ENCODE data around the gene TSSK3.
A peak's percentile ranks its signal among the peaks of the same experiment; 100 is the strongest.

Gene TSSK3

DNA sequence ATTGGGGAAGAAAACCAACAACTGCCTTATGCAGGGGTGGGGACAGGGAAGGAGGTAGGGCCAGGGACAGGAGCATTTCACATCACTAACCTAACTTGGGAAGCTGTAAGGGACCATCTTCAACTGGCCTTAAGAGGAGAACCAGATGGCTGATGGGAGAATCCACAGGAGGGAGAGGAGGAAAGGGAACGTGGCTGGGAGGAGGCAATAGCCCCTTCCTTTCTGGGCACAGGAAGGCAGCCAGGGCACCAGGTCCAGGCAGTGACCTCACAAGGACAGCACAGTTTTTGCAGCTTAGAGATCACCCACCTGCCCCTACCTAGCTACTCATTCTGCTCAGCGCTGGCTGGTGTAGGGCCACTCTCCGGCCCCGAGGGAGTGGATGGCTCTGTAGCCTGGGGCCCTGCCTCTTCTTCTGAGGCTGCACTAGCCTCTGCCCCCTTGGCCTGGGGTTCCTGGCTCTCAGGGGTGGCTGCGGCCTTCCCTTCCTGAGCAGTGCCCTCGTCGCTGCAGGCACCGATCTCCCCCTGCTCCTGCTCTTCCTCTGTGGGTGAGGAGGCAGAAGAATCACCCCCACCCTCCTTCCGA lies 28.0 kb upstream of the TSSK3 start:
- TF ChIP-seq, protein P1, sequence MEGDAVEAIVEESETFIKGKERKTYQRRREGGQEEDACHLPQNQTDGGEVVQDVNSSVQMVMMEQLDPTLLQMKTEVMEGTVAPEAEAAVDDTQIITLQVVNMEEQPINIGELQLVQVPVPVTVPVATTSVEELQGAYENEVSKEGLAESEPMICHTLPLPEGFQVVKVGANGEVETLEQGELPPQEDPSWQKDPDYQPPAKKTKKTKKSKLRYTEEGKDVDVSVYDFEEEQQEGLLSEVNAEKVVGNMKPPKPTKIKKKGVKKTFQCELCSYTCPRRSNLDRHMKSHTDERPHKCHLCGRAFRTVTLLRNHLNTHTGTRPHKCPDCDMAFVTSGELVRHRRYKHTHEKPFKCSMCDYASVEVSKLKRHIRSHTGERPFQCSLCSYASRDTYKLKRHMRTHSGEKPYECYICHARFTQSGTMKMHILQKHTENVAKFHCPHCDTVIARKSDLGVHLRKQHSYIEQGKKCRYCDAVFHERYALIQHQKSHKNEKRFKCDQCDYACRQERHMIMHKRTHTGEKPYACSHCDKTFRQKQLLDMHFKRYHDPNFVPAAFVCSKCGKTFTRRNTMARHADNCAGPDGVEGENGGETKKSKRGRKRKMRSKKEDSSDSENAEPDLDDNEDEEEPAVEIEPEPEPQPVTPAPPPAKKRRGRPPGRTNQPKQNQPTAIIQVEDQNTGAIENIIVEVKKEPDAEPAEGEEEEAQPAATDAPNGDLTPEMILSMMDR (IDR thresholded peaks at IDR 0.05; ENCODE audit: insufficient read depth, low read length, missing control alignments) = no peak
- ChIA-PET CTCF (interaction anchor here (0.6 to 1.5 kb wide), 4 partner anchors 11 to 60 kb away, joined by 3 read pairs; partner anchors contain the start of gene BSDC1), POLR2A (interaction anchor here (0.8 kb wide), 1 partner anchor 98 kb away, joined by 3 read pairs; no protein-coding TSS in a partner anchor)
- H3K4me3 ChIP-seq (ENCODE audit: low read depth, low read length) = peak overlapping the region; percentile 77
- DNase-seq (ENCODE audit: low read depth, low spot score) = no peak

DNA sequence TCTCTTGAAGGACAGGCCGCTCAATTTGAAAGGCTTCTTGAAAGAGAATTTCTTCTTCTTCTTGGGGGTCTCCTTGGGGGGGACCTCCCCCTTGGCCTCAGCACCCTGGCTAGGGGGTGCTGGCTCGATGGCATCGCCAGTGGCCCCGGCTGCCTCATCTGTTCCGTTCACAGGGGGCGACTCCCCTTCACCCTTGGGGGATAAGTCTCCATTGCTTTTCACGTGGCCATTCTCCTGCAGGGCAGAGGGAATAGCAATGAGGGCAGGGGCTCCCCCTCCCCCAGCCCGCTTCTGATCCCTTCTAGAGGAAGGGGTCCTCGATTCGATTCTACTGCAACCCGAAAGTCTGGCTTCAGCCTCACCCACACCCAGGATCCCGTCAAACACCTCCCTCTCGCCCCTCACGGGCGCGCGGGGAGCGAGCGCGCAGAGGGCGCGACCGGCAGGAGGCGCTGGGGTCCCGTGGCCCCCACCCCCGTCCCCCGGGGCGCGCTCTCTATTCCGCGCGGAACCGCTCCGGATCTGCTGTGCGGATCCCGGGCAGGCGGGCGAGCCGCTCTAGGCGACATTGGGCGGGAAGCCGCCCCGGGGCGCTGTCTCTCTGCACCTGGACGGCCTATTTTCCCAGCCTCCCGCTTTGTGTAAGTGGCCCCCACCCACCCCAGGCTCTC lies 27.3 kb upstream of the TSSK3 start:
- no peak for DNase-seq (ENCODE audit: low read depth, low spot score)
- ChIA-PET POLR2A (interaction anchor here (0.6 to 2.4 kb wide), 15 partner anchors 11 to 119 kb away, joined by 3 to 38 read pairs (median 8); partner anchors contain the start of genes FAM229A, HDAC1 and TSSK3), CTCF (interaction anchor here (0.6 to 2.8 kb wide), 3 partner anchors 113 to 152 kb away, joined by 3 to 15 read pairs (median 4); partner anchors contain the start of genes EIF3I and TMEM234)
- H3K4me3 ChIP-seq (ENCODE audit: low read depth, low read length) = peak overlapping the region; percentile 77
- TF ChIP-seq, protein P1 (IDR thresholded peaks at IDR 0.05; ENCODE audit: insufficient read depth, low read length, missing control alignments) = peak; percentile 78

DNA sequence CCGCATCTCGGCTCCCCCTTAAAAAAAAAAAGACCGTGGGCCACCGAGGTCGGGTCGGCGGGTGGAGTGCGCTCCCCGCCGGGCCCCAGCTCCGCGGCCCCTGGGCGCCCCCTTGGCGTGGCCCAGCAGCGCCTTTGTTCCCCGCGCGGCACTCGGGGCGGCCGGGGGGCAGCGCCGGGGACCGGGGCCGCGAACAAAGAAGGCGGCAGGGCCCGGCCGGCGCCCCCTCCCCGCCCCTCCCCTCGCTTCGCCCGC lies 26.9 kb upstream of the TSSK3 start:
- no peak for DNase-seq (ENCODE audit: low read depth, low spot score)
- CTCF ChIA-PET = interaction anchor here (0.6 to 2.8 kb wide), 5 partner anchors 11 to 153 kb away, joined by 3 to 15 read pairs (median 4); partner anchors contain the start of genes EIF3I and TMEM234
- peak overlapping the region; percentile 77 for H3K4me3 ChIP-seq (ENCODE audit: low read depth, low read length)
- POLR2A ChIA-PET = interaction anchor here (0.6 to 2.4 kb wide), 30 partner anchors 8 to 263 kb away, joined by 3 to 38 read pairs (median 5); partner anchors contain the start of genes BSDC1, CCDC28B, FAM229A and HDAC1
- TF ChIP-seq, protein P1 (IDR thresholded peaks at IDR 0.05; ENCODE audit: insufficient read depth, low read length, missing control alignments) = no peak

DNA sequence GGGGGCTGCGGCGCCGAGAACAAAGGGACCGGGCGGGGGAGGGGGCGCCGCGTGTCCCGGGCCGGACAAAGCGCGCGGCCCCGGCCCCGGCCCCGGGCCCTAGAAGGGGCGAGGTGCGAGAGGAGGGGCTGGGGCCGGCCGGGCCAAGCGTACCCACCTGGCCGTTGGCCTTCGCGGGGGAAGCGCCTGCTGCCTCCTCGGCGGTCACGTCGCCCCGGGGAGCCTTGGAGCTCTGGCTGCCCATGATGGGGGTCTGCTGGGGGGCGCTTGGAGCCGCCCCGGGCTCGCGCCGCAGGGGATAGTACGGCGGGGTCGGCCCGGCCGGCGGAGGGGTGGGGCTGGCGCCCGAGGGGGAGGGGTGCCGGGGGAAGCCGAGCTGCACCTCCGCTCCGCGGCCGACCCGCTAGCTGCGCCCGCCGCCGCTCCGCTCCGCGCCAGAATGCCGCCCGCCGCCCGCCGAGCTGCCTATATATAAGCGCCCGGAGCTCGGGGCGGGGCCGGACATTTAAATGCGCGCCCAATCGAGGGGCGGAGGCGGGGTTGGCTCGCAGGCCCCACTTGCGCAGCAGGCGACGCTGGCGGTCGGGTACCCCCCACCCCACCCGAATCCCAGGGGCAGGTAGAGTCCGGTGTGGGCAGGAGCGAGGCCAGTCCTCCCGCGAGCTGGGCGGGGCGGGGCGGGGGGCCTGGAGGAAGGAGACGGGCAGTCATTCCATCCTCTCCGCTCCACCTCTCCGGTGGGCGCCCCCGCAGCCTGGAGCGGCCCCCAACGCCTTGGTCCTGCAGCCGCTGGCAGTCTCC lies 26.3 kb upstream of the TSSK3 start, which contains the start of gene MARCKSL1:
Gene MARCKSL1 (minus strand): TSS at position 444 of the 801 bp plus-strand sequence. CDS start 200 bp downstream, at position 244.
- ChIA-PET POLR2A (interaction anchor here (0.5 to 2.4 kb wide), 35 partner anchors 8 to 263 kb away, joined by 3 to 38 read pairs (median 5); partner anchors contain the start of genes BSDC1, CCDC28B, FAM167B and FAM229A), CTCF (interaction anchor here (0.6 to 2.8 kb wide), 9 partner anchors 9 to 153 kb away, joined by 3 to 15 read pairs (median 4); partner anchors contain the start of genes EIF3I and TMEM234)
- no peak for DNase-seq (ENCODE audit: low read depth, low spot score)

DNA sequence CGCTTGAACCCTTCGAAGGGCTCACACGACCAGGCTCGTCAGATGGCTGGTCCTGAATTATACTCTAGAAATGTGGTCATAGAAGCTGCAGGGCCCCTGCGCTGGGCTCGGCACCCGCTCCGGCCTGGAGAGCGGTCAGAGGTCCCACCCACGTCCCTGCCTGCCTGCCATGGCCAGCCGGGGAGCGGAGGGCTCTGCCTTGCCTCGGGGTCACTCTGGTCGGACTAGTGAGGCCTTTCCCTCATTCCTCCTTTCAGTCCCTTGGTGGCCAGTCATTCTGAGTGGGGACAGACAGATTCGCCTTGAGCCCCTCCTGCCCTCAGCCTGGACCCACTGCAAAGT lies 25.8 kb upstream of the TSSK3 start:
- POLR2A ChIA-PET = interaction anchor here (0.5 to 2.4 kb wide), 32 partner anchors 9 to 264 kb away, joined by 3 to 38 read pairs (median 5); partner anchors contain the start of genes BSDC1, CCDC28B, FAM167B and FAM229A

More for the DNA sequence above, 26.3 kb upstream of the TSSK3 start, which contains the start of gene MARCKSL1:
- TF ChIP-seq, protein P1 (IDR thresholded peaks at IDR 0.05; ENCODE audit: insufficient read depth, low read length, missing control alignments) = no peak
- H3K4me3 ChIP-seq (ENCODE audit: low read depth, low read length) = peak within 1 kb of the TSS; percentile 77

More for the DNA sequence above, 25.8 kb upstream of the TSSK3 start:
- peak overlapping the region; percentile 77 for H3K4me3 ChIP-seq (ENCODE audit: low read depth, low read length)
- TF ChIP-seq, protein P1 (IDR thresholded peaks at IDR 0.05; ENCODE audit: insufficient read depth, low read length, missing control alignments) = no peak
- CTCF ChIA-PET = interaction anchor here (0.9 to 2.8 kb wide), 7 partner anchors 9 to 121 kb away, joined by 3 to 15 read pairs (median 4); partner anchors contain the start of genes EIF3I and TMEM234
- DNase-seq (ENCODE audit: low read depth, low spot score) = no peak

Measured in AG04449 (cell line).